ENCODE measurements around the gene SECISBP2.
"Not testable (repeated sequence)": the region's sequence is repeated elsewhere in the genome, so short reads cannot be mapped to it uniquely, and the experiment has no call there.

SECISBP2 gene

GRCh38 chr9:89310475-89311345, 7.6 kb upstream of the SECISBP2 start, which contains the start of gene CKS2:
Gene CKS2 (plus strand): TSS chr9:89311195. CDS start chr9:89311293, 98 bp downstream.
- peak; percentile 100 for DNase-seq (ENCODE audit: low spot score)

GRCh38 chr9:89311346-89312221, 6.7 kb upstream of the SECISBP2 start:
- no peak for DNase-seq (ENCODE audit: low spot score)

GRCh38 chr9:89312222-89312571, 6.1 kb upstream of the SECISBP2 start:
- no peak for DNase-seq (ENCODE audit: low spot score)

GRCh38 chr9:89313842-89314241, 4.5 kb upstream of the SECISBP2 start:
- DNase-seq (ENCODE audit: low spot score), result no peak

GRCh38 chr9:89314955-89315354, 3.3 kb upstream of the SECISBP2 start:
- DNase-seq (ENCODE audit: low spot score), result no peak

GRCh38 chr9:89315482-89315881, 2.8 kb upstream of the SECISBP2 start:
- no peak for DNase-seq (ENCODE audit: low spot score)

- DNase-seq (ENCODE audit: low spot score), result no peak
Measured at GRCh38 chr9:89317282-89317681, 1.0 kb upstream of the SECISBP2 start.

GRCh38 chr9:89319015-89319905, 960 bp downstream of the SECISBP2 start:
- DNase-seq (ENCODE audit: low spot score), result no peak

- DNase-seq (ENCODE audit: low spot score), result no peak
Measured at GRCh38 chr9:89323390-89323789, 5.1 kb downstream of the SECISBP2 start.

- DNase-seq (ENCODE audit: low spot score), result no peak
Measured at GRCh38 chr9:89325733-89326132, 7.4 kb downstream of the SECISBP2 start.

GRCh38 chr9:89328064-89328463, 9.8 kb downstream of the SECISBP2 start:
- DNase-seq (ENCODE audit: low spot score), result no peak

- DNase-seq (ENCODE audit: low spot score), result no peak
Measured at GRCh38 chr9:89329917-89330316, 11.6 kb downstream of the SECISBP2 start.

GRCh38 chr9:89330513-89330912, 12.2 kb downstream of the SECISBP2 start:
- DNase-seq (ENCODE audit: low spot score), result no peak

GRCh38 chr9:89339807-89340206, 21.5 kb downstream of the SECISBP2 start:
- no peak for DNase-seq (ENCODE audit: low spot score)

GRCh38 chr9:89340332-89340731, 22.0 kb downstream of the SECISBP2 start:
- DNase-seq (ENCODE audit: low spot score), result no peak

GRCh38 chr9:89342213-89342612, 23.9 kb downstream of the SECISBP2 start:
- DNase-seq (ENCODE audit: low spot score), result no peak

GRCh38 chr9:89342948-89343347, 24.6 kb downstream of the SECISBP2 start:
- DNase-seq (ENCODE audit: low spot score), result no peak

GRCh38 chr9:89343812-89344211, 25.5 kb downstream of the SECISBP2 start:
- DNase-seq (ENCODE audit: low spot score), result not testable (repeated sequence)

GRCh38 chr9:89345476-89345875, 27.2 kb downstream of the SECISBP2 start:
- DNase-seq (ENCODE audit: low spot score), result no peak

- no peak for DNase-seq (ENCODE audit: low spot score)
Measured at GRCh38 chr9:89346696-89347095, 28.4 kb downstream of the SECISBP2 start.

GRCh38 chr9:89347651-89348050, 29.4 kb downstream of the SECISBP2 start:
- no peak for DNase-seq (ENCODE audit: low spot score)

GRCh38 chr9:89349607-89350006, 31.3 kb downstream of the SECISBP2 start:
- no peak for DNase-seq (ENCODE audit: low spot score)
